ENCODE measurements around the gene KIF20A.

Gene KIF20A

GRCh38 chr5:138224712-138225111 lies 45.8 kb downstream of the KIF20A start:
- no peak overlapping the region for H3K9ac ChIP-seq
- H4K20me1 ChIP-seq (ENCODE audit: insufficient read depth): no peaks in the 10 kb centered on the region
- H3K4me1 ChIP-seq (ENCODE audit: low read depth, poor library complexity, severe bottlenecking): no peaks in the 10 kb centered on the region
- no peak overlapping the region for H3K4me2 ChIP-seq
- no peak for TF ChIP-seq CTCF (conservative IDR thresholded peaks at IDR 0.05; ENCODE audit: low read depth, low read length)
- H3K27me3 ChIP-seq (ENCODE audit: insufficient read depth, low read depth): no peaks in the 10 kb centered on the region
- H3K4me3 ChIP-seq (IDR thresholded peaks at IDR 0.05; ENCODE audit: insufficient read depth, low read depth, low read length): no peak overlapping the region
- no peak overlapping the region for H3K27ac ChIP-seq
- no peaks in the 10 kb centered on the region for H3K79me2 ChIP-seq (ENCODE audit: insufficient read depth, low read depth)
- no peaks in the 10 kb centered on the region for H3K36me3 ChIP-seq (ENCODE audit: insufficient read depth)
- no peak overlapping the region for H2AFZ ChIP-seq (ENCODE audit: low read depth)

DNA sequence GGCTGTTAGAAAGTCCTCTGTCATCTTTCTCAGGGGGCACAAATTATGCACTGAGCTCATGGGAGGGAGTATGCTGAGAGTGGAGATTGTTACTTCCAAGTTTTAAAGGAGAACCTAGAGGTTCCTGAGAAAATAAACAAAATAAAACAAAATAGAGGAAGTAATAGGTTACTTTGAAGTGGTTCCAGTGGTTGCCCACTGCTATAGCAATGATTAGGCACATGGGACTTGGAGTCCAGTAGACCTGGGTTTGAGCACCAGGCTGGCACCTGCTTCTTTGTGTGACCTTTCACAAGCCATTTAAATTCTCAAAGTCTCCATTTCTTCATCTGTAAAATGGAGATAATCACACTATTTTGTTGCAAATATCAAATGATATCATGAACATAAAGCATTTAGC lies 48.0 kb downstream of the KIF20A start:
- H3K4me3 ChIP-seq (IDR thresholded peaks at IDR 0.05; ENCODE audit: insufficient read depth, low read depth, low read length): no peak overlapping the region
- no peaks in the 10 kb centered on the region for H4K20me1 ChIP-seq (ENCODE audit: insufficient read depth)
- no peaks in the 10 kb centered on the region for H3K4me1 ChIP-seq (ENCODE audit: low read depth, poor library complexity, severe bottlenecking)
- H3K27me3 ChIP-seq (ENCODE audit: insufficient read depth, low read depth): no peaks in the 10 kb centered on the region
- H3K36me3 ChIP-seq (ENCODE audit: insufficient read depth): no peaks in the 10 kb centered on the region
- H2AFZ ChIP-seq (ENCODE audit: low read depth): no peak overlapping the region
- H3K79me2 ChIP-seq (ENCODE audit: insufficient read depth, low read depth): no peaks in the 10 kb centered on the region
- H3K27ac ChIP-seq: no peak overlapping the region
- no peak for TF ChIP-seq CTCF (conservative IDR thresholded peaks at IDR 0.05; ENCODE audit: low read depth, low read length)
- H3K4me2 ChIP-seq: no peak overlapping the region
- no peak overlapping the region for H3K9ac ChIP-seq

DNA sequence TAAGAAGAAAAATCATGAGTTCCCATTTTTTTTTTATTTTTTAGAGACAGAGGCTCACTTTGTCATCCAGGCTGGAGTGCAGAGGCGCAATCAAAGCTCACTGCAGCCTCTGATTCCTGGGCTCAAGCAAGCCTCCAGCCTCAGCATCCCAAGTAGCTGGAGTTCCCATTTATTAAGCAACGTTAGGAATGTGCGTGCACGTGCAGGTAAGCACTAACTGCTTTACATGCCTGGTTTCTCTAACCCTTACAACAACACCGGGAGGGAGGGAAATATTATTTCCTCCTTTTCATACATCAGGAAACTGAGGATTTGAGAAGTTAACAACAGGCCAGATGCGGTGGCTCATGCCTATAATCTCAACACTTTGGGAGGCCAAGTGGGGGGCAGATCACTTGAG lies 50.5 kb downstream of the KIF20A start:
- Histone ChIP-seq H3K79me2 (ENCODE audit: insufficient read depth, low read depth) (no peaks in the 10 kb centered on the region), H3K4me2 (no peak overlapping the region), H3K27me3 (ENCODE audit: insufficient read depth, low read depth) (no peaks in the 10 kb centered on the region), H3K4me3 (IDR thresholded peaks at IDR 0.05; ENCODE audit: insufficient read depth, low read depth, low read length) (no peak overlapping the region), H3K36me3 (ENCODE audit: insufficient read depth) (no peaks in the 10 kb centered on the region), H4K20me1 (ENCODE audit: insufficient read depth) (no peaks in the 10 kb centered on the region), H3K27ac (no peak overlapping the region), H3K4me1 (ENCODE audit: low read depth, poor library complexity, severe bottlenecking) (no peaks in the 10 kb centered on the region), H3K9ac (no peak overlapping the region), H2AFZ (ENCODE audit: low read depth) (no peak overlapping the region)
- TF ChIP-seq CTCF (conservative IDR thresholded peaks at IDR 0.05; ENCODE audit: low read depth, low read length): no peak

DNA sequence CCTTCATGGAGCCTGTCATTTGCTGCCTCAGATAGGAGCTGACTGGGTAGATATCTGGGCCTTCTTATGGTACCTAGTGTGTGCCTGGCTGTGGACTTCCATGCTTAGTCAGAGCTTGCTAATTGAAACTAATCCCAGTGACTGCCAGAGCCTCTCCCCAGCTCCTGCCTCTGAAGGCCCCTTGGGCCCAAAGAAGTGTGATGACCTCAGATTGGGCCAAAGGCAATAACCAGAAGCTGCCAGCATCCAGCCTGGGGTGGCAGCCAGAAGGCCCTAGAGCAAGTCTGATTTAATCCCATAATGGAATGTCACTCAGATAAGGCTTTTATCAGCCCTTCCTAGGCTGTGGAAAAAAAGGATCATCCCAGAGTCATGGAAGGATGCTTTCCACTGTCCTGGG lies 51.3 kb downstream of the KIF20A start:
- no peaks in the 10 kb centered on the region for H3K36me3 ChIP-seq (ENCODE audit: insufficient read depth)
- H2AFZ ChIP-seq (ENCODE audit: low read depth): no peak overlapping the region
- H3K9ac ChIP-seq: no peak overlapping the region
- no peak overlapping the region for H3K27ac ChIP-seq
- no peaks in the 10 kb centered on the region for H3K27me3 ChIP-seq (ENCODE audit: insufficient read depth, low read depth)
- no peak overlapping the region for H3K4me2 ChIP-seq
- H3K79me2 ChIP-seq (ENCODE audit: insufficient read depth, low read depth): no peaks in the 10 kb centered on the region
- no peak for TF ChIP-seq CTCF (conservative IDR thresholded peaks at IDR 0.05; ENCODE audit: low read depth, low read length)
- no peak overlapping the region for H3K4me3 ChIP-seq (IDR thresholded peaks at IDR 0.05; ENCODE audit: insufficient read depth, low read depth, low read length)
- H3K4me1 ChIP-seq (ENCODE audit: low read depth, poor library complexity, severe bottlenecking): no peaks in the 10 kb centered on the region
- no peaks in the 10 kb centered on the region for H4K20me1 ChIP-seq (ENCODE audit: insufficient read depth)

All from KMS-11 (cell line).